NCI-H1930 (cell line): ENCODE results near the gene RAI1.

ENCODE experiments used
- DNase-seq, 2 experiments: peaks; one replicate each; lab custom pipeline; 2025; lab: John Stamatoyannopoulos, UW

Gene RAI1

DNA sequence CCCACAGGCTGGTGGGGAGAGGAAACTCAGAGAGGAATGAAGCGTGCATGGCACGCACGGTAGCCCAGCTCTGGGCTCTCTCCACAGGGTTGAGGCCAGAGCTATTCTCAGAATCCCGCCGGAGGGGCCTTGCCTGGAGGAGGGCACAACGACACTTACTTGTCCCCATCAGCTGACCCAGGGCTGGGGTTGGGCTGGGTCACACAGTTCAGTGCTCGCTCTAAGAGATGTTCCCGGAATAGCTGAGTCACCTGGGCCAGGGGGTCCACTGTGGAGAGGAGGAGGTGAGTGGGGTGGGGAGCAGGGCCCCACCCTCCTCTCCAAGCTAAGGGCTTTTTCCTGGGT is 133.8 kb downstream of the RAI1 start:
- DNase-seq = no peak

DNA sequence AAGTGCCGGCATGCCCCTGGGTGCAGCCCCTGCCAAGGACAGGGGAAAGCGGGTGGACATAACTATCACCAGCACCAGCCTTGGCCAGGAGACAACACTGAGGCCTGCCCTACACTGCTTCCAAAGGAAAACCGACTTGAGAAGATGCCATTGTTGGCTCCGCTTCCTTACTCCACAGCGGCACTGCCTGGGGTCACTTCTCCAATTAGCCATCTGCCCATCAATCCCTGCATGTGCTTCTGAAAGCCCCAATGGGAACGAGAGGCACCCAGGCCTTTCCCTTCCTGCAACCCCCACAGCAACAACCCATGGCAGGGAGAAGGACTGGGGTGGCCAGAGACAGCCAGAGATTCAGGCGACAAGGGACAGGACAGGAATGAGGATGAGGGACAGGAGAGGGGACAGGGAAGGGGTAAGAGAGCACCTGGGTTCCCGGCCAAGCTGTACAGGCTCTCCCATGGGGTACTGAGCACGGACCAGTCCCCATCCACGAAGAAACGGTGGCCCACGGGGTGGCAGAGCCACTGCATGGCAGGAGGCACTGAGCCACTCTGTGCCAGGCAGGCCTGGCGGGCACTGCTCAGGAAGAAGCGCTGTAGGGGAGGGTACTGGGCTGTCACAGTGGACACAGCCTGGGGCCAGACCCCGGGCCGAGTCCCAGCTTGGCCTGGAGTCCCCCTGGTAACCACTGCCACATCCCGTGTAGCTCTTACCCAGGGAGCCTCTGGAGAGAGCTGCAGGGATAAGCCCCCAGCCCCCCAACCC is 134.4 kb downstream of the RAI1 start:
- no peak for DNase-seq

DNA sequence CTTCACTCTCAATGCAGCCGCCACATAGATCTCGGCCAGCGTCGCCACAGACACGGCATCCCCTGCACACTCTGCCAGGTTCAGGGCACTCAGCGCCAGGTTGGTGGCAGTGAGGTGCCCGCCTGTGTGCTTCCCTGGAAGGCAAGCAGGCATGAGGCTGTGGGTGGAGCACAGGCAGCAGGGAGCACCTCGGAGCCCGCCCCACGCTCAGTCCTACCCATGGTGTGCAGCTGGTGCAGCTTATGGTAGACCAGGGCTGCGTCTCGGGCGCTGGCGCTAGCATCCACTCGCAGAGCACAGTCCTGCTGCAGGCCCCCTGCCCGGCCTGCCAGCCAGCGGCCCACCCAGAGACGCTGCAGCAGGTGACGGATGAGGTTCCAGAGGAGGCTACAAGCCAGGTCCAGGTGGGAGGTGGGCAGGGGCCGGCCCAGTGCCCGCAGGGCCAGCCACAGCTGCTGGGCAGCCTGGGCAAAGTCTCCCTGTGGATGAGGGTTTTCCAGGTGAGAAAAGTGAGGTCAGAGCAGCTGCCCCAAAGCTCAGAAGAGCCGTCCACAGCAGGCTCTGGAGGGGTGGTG is 135.1 kb downstream of the RAI1 start:
- DNase-seq = no peak

DNA sequence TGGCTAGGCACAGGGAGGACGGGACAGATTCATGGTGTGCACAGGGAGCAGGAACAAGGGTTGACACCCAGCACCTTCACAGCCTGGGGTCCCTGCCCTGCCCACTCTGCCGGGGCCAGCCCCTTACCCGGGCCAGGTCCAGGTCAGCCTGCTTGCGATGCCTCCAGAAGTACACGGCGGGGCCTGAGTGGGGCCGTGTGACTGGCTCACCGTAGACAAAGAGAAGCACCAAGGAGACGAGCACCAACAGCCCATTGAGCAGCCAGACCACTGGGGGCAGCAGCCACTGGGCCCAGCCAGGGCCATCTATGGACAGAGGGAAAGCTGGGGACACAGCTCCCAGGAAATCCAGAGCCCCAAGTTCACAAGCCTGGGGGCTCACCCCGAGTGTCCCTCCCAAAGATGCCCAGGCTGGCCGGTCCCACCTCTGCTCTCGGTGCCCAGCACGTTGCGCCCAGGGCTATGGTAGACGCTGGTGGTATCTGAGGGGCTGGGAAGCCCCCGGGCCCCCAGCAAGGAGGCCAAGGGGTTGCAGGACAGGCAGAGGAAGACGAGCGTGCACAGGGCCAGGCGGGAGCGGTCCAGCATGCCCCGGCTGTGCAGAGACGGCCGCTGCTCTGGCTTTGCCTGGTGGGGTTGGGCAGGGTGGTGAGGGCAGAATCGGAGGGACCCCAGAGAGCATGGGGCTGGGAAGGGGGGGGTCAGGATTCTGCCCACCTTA is 135.7 kb downstream of the RAI1 start:
- DNase-seq = no peak

DNA sequence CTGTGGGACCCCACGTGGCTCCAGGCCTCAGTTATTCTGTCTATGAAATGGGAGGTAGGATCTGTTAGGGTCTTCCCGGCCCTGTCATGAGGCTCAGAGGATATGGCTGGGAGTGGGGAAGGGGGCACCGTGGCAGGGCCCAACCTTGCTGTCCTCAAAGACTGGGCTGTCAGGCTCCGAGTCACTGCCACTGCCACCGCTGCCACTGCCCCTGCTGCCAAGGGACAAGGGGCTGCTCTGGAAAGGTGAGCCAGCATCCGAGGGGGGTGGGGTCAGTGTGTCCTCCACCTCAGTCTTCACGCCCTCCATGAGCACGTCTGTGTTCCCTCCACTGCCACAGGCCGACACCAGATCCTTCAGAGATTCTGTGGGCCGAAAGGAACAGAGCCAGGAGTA is 136.3 kb downstream of the RAI1 start:
- DNase-seq = no peak

DNA sequence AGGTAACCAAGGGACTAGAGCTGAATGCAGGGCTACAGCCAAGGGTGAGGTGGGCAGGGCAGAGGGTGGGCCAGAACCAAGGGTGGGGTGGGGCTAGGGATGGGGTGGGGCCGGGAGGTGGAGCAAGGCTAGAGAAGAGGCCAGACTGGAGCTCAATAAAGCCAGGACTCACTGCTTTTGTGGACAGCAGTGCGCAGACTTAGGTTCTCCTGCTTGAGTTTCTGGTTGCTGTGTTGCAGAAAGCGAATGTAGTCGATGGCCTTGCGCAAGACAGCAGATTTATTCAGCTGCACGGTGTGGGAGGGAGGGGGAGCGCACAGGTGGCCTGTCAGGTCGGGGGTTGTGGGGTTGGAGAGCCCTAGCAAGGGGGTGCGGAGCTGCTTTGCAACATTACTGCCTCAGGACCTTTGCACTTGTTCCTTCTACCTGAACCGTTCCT is 136.8 kb downstream of the RAI1 start:
- no peak for DNase-seq

DNA sequence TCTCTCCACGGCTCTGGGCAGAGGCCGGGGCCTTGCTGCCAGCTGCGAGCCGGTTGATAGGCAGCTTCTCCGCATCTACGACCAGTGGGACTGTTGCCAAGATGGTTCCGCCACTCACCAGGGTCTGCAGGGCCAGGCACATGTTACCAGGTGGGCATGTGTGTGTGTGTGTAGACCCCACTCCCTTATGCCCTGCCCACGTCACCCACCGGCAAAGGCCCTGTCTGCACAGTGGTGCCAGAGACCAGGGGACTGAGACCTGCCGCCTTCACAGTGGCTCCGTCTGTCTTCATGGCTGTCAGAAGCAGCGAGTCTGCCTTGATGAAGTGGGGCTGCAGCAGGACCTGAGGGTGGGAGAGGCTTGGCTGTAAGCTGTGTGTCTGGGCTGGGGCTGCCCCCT is 137.9 kb downstream of the RAI1 start:
- DNase-seq = no peak

DNA sequence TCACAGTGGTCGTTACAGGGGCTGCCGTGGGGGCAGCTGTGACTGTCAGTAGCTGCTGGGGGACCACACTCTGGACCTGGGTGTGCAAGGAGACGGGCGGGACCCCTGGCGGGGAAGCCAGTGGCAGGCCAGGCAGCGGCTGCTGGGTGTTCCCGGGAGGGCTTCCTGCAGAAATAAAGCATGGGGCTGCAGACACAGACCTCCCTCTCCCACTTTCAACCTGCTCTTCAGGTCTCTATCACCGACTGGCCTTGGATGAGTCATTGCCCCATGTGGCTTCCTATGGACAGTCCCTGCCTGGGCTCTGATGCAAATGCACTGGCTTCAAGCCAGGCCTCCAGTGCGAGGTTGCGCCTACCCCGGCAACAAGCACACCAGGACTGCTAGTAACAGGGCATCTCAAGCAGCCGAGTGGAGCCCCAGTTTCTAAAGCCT is 138.3 kb downstream of the RAI1 start:
- no peak for DNase-seq

DNA sequence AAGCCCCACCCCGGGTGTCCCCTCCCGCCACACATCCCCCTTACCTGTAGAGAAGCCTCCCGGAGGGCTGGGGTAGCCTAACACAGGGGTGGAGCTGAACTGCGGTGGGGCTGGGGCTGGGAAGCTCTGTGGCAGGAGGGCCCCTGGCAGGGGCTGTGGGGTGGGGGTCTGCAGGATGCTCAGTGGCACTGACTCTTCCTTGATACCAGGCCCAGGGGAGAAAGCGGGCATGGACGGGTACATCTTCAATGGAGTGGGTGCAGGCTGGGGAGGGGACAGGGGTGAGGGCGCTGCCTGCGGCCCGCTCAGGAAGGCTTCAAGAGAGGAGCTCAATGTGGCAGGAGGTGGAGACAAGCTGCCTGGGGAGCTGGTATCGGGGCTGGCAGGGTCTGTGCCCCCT is 138.8 kb downstream of the RAI1 start:
- DNase-seq = no peak

DNA sequence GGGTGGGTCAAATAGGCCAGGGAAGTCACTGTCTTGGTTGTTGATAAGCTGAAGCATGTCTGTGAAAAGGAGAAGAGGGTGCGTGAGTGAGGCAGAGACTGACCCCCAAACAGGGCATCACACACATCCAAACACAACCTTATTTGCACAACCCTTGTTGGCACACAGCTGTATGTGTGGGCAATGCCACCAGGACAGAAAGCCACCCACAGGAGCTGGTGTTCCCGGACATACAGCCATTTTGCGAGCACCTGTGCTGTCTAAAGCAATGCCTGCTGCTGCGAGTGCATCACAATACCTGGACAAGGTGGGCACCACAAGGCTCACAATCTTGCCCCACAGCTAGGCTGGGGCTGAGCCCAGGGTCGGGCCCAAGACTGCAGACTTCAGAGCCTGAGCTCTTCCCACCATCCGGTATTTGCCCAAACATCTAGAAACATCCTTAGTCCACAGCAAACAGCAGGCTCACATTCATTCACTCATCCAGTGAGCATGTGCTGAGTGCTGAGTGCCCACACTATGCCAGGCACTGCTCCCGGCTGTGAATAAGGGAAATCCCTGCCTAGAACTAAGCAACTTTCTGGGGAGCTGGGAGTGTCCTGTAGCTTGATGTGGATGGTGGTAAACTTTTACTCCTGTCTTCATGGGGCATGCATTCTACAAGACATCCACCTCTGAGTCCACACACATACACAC is 139.4 kb downstream of the RAI1 start:
- DNase-seq = no peak

DNA sequence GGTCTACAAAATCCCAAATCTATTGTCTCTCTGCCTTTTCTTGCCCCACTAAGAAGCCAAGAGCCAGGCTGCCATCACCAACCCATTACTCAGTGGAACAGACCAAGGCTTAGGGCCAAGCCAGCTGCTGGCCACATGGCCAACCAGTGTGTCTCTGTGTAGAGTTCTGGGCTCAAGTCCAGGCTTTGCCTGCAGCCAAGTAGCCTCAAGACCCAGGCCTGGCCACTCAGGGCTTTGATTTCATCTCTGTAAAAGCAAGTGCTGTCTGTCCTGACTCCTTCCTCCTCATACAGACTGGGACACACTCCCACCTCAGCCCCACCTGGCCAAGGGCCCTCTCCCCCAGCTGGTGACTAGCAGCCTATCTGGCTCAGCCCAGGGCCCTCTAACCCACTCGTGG is 140.9 kb downstream of the RAI1 start:
- no peak for DNase-seq

DNA sequence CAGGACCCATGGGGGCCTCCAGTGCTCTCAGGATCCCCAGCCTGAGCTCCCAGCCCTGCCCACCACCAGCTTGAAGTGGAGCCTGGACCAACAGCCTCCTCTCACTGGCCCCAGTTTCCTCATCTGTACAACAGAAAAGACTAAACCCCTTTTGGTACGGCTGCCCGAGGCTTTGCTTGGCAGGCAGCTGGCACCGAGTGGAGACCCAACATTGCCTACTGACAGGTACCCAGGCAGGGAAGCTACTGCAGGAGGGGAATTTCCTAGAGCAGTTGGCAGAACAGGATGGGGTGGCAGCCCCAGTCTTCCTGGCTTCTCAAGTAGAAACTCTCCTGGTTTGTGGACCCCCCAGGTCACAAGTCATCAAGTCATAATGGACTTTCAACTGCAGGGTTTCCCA is 141.4 kb downstream of the RAI1 start:
- no peak for DNase-seq

DNA sequence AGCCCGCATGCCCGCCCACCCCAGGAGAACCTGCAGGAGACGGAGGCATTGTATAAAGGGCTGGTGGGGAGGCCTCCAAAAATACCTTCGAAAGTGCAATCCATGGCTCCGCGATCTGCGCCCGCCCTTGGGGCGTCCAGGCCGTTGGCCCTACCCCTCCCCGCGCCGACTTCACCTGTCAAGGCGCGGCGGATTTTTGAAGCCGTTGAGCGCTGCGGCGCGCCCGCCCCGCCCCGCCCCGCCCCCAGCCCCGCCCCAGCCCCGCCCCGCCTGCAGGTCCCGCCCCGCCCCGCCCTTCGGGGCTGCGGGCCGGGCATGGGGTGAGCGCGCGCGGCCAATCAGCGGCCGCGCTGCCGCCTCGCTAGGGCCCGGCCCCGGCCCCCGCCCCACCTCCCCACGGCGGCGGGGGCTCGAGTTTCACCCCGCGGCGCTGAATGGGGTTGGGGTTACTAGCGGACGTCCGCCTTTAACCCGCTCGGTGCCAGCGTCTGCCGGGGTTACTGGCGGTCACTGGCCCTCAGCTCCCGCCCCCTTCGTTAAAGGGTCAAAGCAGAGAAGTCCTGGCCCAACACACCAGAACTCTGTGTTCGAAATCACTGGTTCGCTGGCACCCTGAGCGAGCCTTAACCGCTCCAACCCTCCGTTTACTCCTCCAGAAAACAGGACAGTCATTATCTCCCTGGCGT is 142.3 kb downstream of the RAI1 start:
- DNase-seq = peak; percentile 80 to 86

DNA sequence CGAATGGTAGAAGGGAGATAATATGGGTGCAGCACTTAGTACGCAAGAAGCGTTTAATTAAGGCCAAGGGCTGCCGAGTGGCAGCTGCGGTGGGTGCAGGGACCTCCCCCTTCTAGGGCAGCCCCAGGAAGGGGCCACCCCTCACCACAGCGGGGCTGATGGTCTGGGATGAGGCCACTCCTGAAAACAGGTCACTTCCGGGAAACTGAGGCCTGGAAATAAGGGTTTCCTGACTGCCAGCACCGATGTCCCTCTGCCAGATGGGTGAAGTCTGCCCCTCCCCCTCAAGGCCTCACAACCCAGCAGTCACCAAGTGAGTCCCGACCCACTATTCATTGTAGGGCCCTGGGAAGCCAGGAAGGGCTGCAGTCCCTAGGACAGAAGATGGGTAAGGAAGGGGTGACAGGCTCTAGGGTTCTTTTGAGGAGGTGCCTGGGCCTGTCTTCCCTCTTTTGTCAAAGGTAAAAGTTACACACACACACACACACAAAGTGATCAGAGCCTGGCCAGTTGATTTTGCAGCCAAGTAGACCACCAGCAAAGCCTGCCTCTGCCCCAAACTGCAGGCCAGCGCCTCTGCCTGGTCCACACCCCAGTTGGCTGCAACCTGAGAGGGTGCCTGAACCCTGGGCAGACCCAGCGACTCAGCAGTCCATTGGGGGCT is 143.0 kb downstream of the RAI1 start:
- no peak for DNase-seq

DNA sequence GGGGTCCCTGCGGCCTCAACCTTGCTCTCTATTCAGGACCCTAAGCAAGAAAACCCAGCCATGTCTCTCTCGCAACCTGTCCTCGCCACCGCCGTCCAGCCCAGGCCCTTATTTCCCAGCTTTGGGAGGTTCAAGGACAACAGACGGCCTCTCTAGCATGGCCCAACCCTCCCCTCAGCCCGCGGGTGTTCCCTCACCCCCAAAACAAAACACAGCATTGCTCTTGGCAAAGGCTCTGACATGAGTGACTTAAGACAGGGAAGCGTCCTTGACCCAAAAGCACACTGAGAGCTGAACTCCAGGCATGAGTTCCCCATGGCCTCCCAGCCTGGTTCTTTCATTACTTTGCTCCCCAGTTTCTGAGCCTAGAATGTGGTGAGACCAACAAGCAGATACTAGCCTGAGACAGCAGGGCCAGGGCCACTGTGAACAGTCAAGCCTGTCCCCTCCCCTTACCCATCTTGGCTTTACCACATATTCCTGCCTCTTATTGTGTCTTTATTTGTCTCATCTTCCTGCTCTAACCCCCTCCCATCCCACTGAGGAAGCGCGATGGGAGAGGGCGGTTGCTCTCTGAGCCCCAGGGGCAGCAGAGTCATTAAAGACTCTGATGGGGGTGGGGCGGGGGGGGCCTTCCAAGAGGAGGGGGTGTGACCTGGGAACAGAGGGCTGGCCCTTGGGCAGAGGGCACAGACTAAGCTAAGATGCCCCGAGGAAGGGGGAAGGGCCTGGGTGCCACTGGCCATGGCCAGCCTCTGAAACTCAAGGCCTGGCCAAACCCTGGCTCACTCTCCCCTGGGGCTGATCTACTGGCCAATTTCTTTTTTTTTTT is 143.7 kb downstream of the RAI1 start:
- DNase-seq = no peak

DNA sequence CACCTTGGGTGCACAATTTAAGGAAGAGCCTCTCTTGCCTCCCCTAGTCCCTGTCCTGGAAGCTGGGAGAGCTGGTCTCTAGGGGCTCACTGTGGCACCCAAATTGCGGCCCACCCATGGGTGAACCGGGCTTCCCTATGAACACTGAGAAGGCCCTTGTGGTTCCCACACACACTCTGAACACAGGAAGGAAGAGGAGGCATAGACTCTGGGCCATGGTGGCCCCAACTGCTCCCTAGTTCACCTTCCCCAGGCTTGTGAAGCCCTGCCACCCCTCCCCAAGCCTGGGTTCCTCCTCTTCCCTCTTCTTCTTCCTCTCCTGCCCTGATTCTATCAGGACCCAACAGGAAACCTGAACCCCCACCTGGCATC is 145.1 kb downstream of the RAI1 start:
- DNase-seq = no peak

DNA sequence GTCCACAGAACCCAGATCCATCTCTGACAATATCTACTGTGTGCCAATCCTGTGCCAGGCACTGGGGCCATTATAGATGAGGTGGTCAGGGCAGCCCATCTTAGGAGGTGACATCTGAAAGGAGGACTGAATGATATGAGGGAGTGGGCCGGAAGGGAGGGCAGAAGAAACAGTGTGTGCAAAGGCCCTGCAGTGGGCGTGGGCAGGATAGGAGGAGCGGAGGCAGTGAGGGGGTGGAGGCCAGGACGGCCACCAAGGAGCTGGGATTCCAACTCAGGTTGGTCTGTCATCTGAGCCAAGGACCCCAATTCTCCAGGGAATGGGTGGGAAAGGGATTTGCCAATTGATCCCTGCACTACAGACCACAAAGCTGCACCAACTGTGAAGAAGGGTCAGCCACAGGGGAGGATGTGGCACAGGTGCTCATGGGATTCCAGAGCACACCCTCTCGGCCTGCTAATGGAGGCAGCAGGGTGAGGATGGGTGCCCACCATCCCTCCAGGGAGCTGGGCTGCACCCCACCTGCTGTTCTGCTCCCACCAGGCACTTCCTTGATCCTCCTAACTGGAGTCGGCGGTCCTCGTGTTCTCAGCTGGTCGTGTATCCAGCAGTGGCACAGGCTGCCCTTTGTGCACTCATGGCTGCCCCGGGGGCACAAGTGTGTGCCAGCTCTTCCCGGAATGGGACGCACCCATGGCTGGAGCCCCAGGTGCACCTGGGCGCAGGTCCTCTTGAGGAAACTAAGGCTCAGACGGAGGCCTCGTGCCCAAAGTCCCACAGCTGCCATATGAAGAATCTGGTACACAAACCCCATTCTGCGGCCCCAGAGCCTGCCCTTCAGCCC is 145.9 kb downstream of the RAI1 start:
- DNase-seq = no peak

DNA sequence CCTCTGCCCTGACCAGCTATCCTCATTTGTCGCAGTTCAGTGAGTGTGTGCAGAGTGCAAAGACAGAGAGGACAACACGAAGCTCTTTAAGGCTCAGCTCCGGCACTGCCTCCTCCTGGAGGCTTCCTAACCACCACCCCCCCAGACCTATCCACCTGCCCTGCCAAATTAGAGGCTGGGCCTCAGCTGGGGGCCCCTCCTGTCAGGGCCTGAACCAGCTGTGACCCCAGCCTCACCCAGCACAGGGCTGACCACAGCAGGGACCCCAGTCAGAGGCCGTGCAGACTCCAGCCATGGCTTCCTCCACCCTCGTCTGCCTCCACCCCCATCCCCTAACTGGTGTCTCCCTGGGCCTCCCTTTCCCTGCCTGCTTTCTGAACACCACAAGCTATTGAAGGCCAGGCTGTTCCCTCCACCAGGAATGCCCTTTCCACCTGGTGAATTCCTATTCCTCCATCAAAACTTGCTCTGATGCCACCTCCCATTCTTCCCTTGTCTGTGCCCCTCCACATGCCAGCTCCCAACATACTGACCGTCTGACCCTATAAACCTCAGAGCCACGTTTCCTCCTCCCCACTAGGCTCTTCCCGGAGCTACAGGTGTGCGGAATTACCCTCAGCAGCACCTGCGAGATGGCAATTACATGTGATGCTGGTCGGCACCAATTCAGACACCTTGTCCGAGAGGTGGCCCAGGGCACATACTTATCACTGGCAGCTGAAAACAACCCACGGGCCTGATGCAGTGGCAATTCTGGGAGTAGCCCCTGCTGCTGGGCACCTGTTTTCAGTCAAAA is 146.8 kb downstream of the RAI1 start:
- DNase-seq = no peak

DNA sequence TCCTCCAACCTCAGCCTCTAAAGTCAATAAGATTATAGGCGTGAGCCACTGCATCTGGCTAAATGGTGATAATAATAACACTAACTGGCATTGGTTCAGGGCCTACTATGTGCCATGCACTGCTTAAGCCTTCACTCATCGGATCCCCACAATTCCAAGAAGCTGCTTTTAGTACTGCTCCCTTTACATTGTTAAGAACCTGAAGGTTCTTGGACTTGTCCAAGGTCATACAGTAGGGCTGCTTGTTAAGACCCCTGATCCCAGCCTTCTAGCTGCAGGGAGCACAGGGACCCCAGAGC is 149.0 kb downstream of the RAI1 start:
- no peak for DNase-seq
